B cell (primary cell): ENCODE results near the gene RSPH1. TPM values are rescaled to one million over a fixed set of nuclear protein-coding genes. Genes with fewer than 3 reads are reported as not detected.
A peak's percentile ranks its signal among the peaks of the same experiment; 100 is the strongest.

Source experiments
- ATAC-seq: fragments of 200-7000 bp; cut with Tn5 transposase; one replicate; pipeline ENCODE4 v1.10.0; 2021; ENCODE audit warnings: low read depth, mild to moderate bottlenecking, moderate number of reproducible peaks, moderate library complexity
- CTCF ChIA-PET: fragments of 350-600 bp; sonication (Branson Sonifier 250); formaldehyde crosslinking; loops from one replicate; lab custom pipeline; 2021; ENCODE audit warnings: antibody characterized with exemption, inconsistent platforms; lab: Charles Lee
- POLR2A ChIA-PET: fragments of 350-600 bp; sonication (Branson Sonifier 250); formaldehyde crosslinking; loops from one replicate; lab custom pipeline; 2021; ENCODE audit warnings: antibody characterized with exemption; lab: Charles Lee
- DNase-seq: peaks from one replicate; pipeline ENCODE4 v3.0.0; 2013
- H2AFZ ChIP-seq: 2 replicates; pipeline ENCODE4 v1.6.1; 2012; ENCODE audit warnings: mild to moderate bottlenecking, low read depth, low read length; ENCODE audit not compliant: insufficient read depth, poor library complexity, severe bottlenecking
- H3K27ac ChIP-seq, 2 donors: 1 replicate in 1 of 2; 2 replicates in 1 of 2; pipeline ENCODE4 v1.5.1; 2012 to 2013; ENCODE audit warnings: low read length in 2 of 2, mild to moderate bottlenecking in 2 of 2, moderate library complexity in 1 of 2
- H3K27me3 ChIP-seq, 4 experiments: fragments of 200-600 bp in 1 of 4; sonication (generic) in 1 of 4; replicated peaks in 1 of 4; 1 replicate in 2 of 4; 2 replicates in 2 of 4; pipeline versions ENCODE4 v1.6.1 to v1.7.0; 2013 to 2016; ENCODE audit warnings: low read length in 3 of 4, mild to moderate bottlenecking in 2 of 4, mixed read lengths in 1 of 4, moderate library complexity in 1 of 4; ENCODE audit not compliant: insufficient read depth in 4 of 4, control insufficient read depth in 3 of 4; ENCODE audit errors: control extremely low read depth in 1 of 4
- H3K36me3 ChIP-seq, 2 experiments: replicated peaks in 1 of 2; 1 replicate in 1 of 2; 2 replicates in 1 of 2; pipeline versions ENCODE4 v1.6.1 to v1.7.1; 2013; ENCODE audit warnings: low read length in 1 of 2; ENCODE audit not compliant: insufficient read depth in 2 of 2, control insufficient read depth in 1 of 2; ENCODE audit errors: control extremely low read depth in 1 of 2, extremely low read depth in 1 of 2
- H3K4me1 ChIP-seq, 2 donors: fragments of 200-600 bp in 1 of 2; sonication (generic) in 1 of 2; 1 replicate in 1 of 2; 2 replicates in 1 of 2; pipeline versions ENCODE4 v1.5.1 to v1.6.1; 2013 to 2017; ENCODE audit warnings: low read length in 2 of 2; ENCODE audit not compliant: control insufficient read depth in 2 of 2, insufficient read depth in 2 of 2
- H3K4me2 ChIP-seq: replicated peaks from 2 replicates; pipeline ENCODE3; 2012; ENCODE audit warnings: mild to moderate bottlenecking, low read depth, low read length; ENCODE audit not compliant: poor library complexity, severe bottlenecking
- H3K4me3 ChIP-seq, 5 experiments: fragments of 200-600 bp in 1 of 5; sonication (generic) in 1 of 5; 1 replicate in 3 of 5; 2 replicates in 2 of 5; pipeline versions ENCODE4 v1.5.1 to v1.7.0; 2011 to 2016; ENCODE audit warnings: low read length in 4 of 5, mild to moderate bottlenecking in 4 of 5, low read depth in 2 of 5, control low read depth in 1 of 5, moderate library complexity in 1 of 5; ENCODE audit not compliant: insufficient read depth in 1 of 5; ENCODE audit errors: control extremely low read depth in 1 of 5, extremely low read depth in 1 of 5
- H3K79me2 ChIP-seq: fragments of 200-600 bp; sonication (generic); one replicate; pipeline ENCODE4 v1.6.0; 2016; ENCODE audit warnings: low read length; ENCODE audit not compliant: control insufficient read depth, insufficient read depth
- H3K9ac ChIP-seq: fragments of 200-600 bp; sonication (generic); 2 replicates; pipeline ENCODE4 v1.6.1; 2017; ENCODE audit warnings: mild to moderate bottlenecking, low read length, moderate library complexity
- H3K9me3 ChIP-seq, 3 donors: one replicate each; pipeline versions ENCODE4 v1.6.1 to v1.7.1; 2013; ENCODE audit warnings: low read length in 2 of 3; ENCODE audit not compliant: control insufficient read depth in 2 of 3, insufficient read depth in 1 of 3; ENCODE audit errors: control extremely low read depth in 1 of 3
- H4K20me1 ChIP-seq: 2 replicates; pipeline ENCODE4 v1.6.0; 2012; ENCODE audit warnings: mild to moderate bottlenecking, low read length; ENCODE audit not compliant: insufficient read depth, control insufficient read depth, poor library complexity, severe bottlenecking
- H3K27ac Mint-ChIP-seq: one replicate; pipeline ENCODE4 v1.8.0; 2021; ENCODE audit warnings: mixed read lengths
- H3K27me3 Mint-ChIP-seq: one replicate; pipeline ENCODE4 v1.8.0; 2021; ENCODE audit warnings: mixed read lengths
- H3K4me1 Mint-ChIP-seq: one replicate; pipeline ENCODE4 v1.8.0; 2021; ENCODE audit warnings: mixed read lengths
- H3K4me3 Mint-ChIP-seq: one replicate; pipeline ENCODE4 v1.8.0; 2021; ENCODE audit warnings: mixed read lengths
- H3K9me3 Mint-ChIP-seq: one replicate; pipeline ENCODE4 v1.8.0; 2022; ENCODE audit warnings: mixed read lengths; ENCODE audit not compliant: insufficient read depth
- EZH2 ChIP-seq: IDR thresholded peaks from 2 replicates; pipeline ENCODE4 v1.6.1; 2012; ENCODE audit warnings: borderline replicate concordance, low read depth, mild to moderate bottlenecking, moderate library complexity, low read length; ENCODE audit not compliant: insufficient read depth, poor library complexity, severe bottlenecking
- WGBS: methylation state at CpG from one replicate; pipeline ENCODE4 v1.1.5; 2013; ENCODE audit warnings: missing lambda C conversion rate; ENCODE audit not compliant: insufficient coverage; 5-methylcytosine and 5-hydroxymethylcytosine counted together
- intact Hi-C: fragments of 100-400 bp; cut with micrococcal nuclease; formaldehyde crosslinking; loops from one replicate; pipeline ENCODE4 v1.10.0; 2022
- polyA plus RNA-seq: library from polyadenylated mRNA; depleted of rRNA; stranded (reverse); fragments of >200 nt; gene quantifications from 2 replicates; pipeline ENCODE4 v1.2.3, GENCODE V29; 2012
- total RNA-seq, 2 donors: library from RNA; stranded (reverse); fragments of 120-200 nt in 1 of 2; gene quantifications; 1 replicate in 1 of 2; 2 replicates in 1 of 2; pipeline versions ENCODE4 v1.2.3 to v1.2.4, GENCODE V29; 2013 to 2022
- TF ChIP-seq, protein P1 (sequence below): fragments of 200-600 bp; IDR thresholded peaks from one replicate; pipeline ENCODE4 v1.8.0; 2022; ENCODE audit warnings: antibody characterized with exemption, mild to moderate bottlenecking

The RSPH1 gene
- total and polyA plus RNA-seq, 2 donors (not counting 1 experiment from before 2014, with no cell fraction given): 0.10 to 0.64 TPM

GRCh38 chr21:42535602-42536171, 39.7 kb upstream of the RSPH1 start:
- peak overlapping the region; percentile 86 to 88 for H3K27ac ChIP-seq
- no peaks in the 10 kb centered on the region for H3K27me3 Mint-ChIP-seq
- CTCF ChIA-PET: interaction anchor here (0.8 to 5.9 kb wide), 36 partner anchors 8 to 390 kb away, joined by 3 to 59 read pairs (median 6); partner anchors contain the start of gene SLC37A1

More at GRCh38 chr21:42535602-42536171, 39.7 kb upstream of the RSPH1 start:
- Mint-ChIP-seq H3K4me1 (peaks cover 71% of the 10 kb centered on the region), H3K27ac (peak overlapping the region; percentile 84), H3K4me3 (peak overlapping the region; percentile 72), H3K9me3 (no peaks in the 10 kb centered on the region)
- Histone ChIP-seq H2AFZ (no peak overlapping the region), H3K4me1 (peaks cover 51% of the 10 kb centered on the region in 2 donors), H3K4me3 (peak overlapping the region in 1 of 5 experiments; percentile 39), H3K27me3 (no peaks in the 10 kb centered on the region), H3K9me3 (no peaks in the 10 kb centered on the region), H3K4me2 (peak overlapping the region; percentile 73), H3K9ac (peak overlapping the region; percentile 52), H3K79me2 (peaks cover 60% of the 10 kb centered on the region), H3K36me3 (peaks cover 4 to 33% of the 10 kb centered on the region in 2 experiments), H4K20me1 (peaks cover 7% of the 10 kb centered on the region)
- POLR2A ChIA-PET: interaction anchor here (0.7 to 2.4 kb wide), 7 partner anchors 8 to 303 kb away, joined by 3 to 20 read pairs (median 3); partner anchors contain the start of gene SLC37A1
- intact Hi-C loops: loop anchor here (1.0 to 10.0 kb wide), 7 partner anchors 21 to 611 kb away; partner anchors contain the start of gene RSPH1
- ATAC-seq (peak; percentile 59), DNase-seq (peak; percentile 89)
- 60% methylated on average over 16 of the region's 17 CpGs for whole genome bisulfite sequencing
- TF ChIP-seq, protein P1, sequence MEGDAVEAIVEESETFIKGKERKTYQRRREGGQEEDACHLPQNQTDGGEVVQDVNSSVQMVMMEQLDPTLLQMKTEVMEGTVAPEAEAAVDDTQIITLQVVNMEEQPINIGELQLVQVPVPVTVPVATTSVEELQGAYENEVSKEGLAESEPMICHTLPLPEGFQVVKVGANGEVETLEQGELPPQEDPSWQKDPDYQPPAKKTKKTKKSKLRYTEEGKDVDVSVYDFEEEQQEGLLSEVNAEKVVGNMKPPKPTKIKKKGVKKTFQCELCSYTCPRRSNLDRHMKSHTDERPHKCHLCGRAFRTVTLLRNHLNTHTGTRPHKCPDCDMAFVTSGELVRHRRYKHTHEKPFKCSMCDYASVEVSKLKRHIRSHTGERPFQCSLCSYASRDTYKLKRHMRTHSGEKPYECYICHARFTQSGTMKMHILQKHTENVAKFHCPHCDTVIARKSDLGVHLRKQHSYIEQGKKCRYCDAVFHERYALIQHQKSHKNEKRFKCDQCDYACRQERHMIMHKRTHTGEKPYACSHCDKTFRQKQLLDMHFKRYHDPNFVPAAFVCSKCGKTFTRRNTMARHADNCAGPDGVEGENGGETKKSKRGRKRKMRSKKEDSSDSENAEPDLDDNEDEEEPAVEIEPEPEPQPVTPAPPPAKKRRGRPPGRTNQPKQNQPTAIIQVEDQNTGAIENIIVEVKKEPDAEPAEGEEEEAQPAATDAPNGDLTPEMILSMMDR: no peak
- no peak for TF ChIP-seq EZH2
